Stimulated activated CD4-positive, alpha-beta T cell treated with anti-CD3 and anti-CD28 coated beads, Interleukin-2, amount 100 ng/mL, for 48 hours (primary cell): ENCODE results near the gene PLAAT3.
"Not testable (repeated sequence)": the region's sequence is repeated elsewhere in the genome, so short reads cannot be mapped to it uniquely, and the experiment has no call there.

Experiments used
- DNase-seq, 2 donors: peaks; one replicate each; pipeline ENCODE4 v3.0.0-alpha.2; 2020

The PLAAT3 gene

GRCh38 chr11:63564784-63565350 lies 49.4 kb downstream of the PLAAT3 start:
- DNase-seq = no peak

DNA sequence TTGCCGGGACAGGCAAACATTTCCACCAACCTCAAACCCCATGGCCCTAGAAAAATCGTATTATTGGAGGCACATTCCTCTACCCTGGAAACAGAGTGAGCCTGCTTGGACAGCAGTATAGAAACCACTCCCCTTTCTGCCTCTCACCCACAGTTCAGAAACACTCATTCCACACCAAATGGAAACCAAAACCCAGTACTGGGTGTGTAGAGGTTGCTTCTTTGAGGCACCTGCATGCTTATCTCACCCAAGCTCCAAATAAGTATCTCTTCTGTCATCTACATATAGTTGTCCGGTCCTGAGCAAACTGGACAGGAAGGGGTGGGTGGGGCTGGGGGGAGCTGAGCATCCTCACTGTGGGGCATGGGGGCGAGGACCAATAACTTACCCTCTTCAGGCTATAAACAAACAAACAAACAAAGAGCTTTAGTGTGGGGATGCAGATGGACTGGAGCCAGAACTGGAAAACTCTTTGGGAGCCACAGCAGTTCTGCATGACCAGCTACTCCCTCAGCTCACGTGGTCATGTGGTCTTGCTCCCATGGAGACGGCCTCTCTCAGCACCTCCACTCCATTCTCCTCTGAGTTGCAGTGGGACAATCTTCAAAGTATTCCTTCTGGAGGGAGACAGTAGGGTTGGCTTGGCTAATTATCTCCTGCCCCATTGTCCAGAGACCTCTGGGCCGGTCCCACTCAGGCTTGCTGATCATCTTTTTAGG lies 50.0 kb downstream of the PLAAT3 start:
- no peak for DNase-seq

DNA sequence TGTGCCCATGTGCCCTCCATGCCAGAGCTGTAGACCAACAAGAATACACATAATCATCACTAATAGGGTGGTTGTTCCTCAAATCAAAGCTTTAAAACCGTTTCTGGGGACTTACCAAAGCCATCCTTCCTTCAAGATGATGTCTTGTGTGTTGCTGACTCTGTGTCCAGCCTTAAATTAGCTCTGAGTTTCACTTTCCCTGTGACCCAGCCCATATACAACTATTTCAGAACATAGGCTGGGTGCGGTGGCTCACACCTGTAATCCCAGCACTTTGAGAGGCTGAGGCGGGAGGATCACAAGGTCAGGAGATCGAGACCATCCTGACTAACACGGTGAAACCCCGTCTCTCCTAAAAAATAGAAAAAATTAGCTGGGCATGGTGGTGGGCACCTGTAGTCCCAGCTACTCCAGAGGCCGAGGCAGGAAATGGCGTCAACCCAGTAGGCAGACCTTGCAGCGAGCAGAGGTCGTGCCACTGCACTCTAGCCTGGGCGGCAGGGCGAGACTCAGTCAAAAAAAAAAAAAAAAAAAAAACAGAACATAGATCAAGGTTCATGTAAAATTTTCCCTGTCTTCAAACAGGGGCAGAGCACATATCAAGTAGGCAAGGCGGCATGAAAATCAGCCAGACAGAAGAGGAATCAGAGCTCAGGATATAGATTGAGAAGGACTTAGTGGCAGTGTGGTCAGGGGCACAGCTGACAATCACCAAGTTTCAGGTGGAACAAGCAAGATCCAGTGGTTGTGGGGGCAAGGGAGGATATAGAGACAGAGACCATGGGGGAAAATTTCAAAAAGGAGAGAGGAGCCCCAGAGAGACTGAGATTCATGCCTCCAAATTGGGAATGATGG lies 50.8 kb downstream of the PLAAT3 start, which contains the start of gene PLAAT2:
PLAAT2 (minus strand) TSS at position 179 of the 855 bp plus-strand sequence; CDS start at position 124, 55 bp downstream.
- DNase-seq = no peak

- no peak for DNase-seq
Observed at GRCh38 chr11:63560506-63561180, 53.6 kb downstream of the PLAAT3 start.

DNA sequence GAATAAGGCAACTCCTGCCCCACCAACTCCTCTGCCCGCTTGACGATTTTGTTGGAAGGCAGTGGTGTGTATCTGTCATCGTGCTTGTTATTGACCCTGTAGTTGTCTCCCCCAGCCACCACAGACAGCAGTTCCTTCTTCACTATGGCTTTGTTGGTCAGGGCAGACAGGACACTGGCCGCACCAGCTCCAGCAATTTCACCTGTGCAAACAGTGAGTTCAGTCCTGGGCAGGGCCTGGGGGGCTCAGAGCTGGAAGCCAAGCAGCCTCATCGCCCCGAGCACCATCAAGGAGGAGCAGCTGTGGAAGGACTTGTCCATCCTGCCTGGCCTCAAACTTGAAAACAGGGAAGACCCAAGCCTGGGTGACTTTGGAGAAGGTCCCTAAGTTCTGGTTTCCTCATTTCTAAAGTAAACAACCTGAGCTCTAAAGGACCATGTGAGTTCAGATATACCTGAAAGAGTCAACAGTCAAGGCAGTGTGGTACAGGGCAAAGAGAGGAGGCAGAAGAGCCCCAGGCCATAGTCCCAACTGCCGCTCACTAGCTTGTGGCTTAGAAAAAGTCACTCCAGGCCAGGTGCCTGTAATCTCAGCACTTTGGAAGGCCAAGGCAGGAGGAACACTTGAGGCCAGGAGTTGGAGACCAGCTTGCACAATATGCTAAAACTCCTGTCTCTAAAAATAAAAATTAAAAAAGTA lies 55.6 kb downstream of the PLAAT3 start:
- DNase-seq = no peak

- DNase-seq = no peak
Observed at GRCh38 chr11:63557570-63557969, 56.7 kb downstream of the PLAAT3 start.

- no peak for DNase-seq
Observed at GRCh38 chr11:63556404-63557013, 57.7 kb downstream of the PLAAT3 start.

GRCh38 chr11:63554877-63555223 lies 59.4 kb downstream of the PLAAT3 start:
- no peak for DNase-seq

GRCh38 chr11:63553759-63554158 lies 60.5 kb downstream of the PLAAT3 start:
- DNase-seq = no peak

GRCh38 chr11:63552921-63553320 lies 61.3 kb downstream of the PLAAT3 start:
- DNase-seq = no peak

DNA sequence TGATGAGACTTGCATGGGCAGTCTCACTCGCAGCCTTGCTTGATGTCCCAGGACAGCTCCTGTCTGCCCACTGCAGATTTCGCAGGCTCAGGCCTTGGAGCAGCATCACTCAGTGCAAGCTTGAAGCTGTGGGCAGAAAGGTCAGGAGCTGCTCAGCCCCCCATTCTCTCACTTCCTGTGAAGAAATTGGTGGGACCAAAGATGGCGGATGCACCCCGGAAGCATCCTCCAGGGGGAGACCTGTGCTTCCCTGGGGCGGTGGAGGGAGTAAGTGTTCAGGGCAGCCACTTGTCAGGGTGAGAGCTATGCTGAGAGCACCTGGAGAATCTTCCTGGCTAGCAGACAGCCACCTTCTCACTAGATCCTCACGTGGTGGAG lies 62.4 kb downstream of the PLAAT3 start:
- DNase-seq = no peak

- DNase-seq = no peak
Observed at GRCh38 chr11:63551091-63551888, 62.9 kb downstream of the PLAAT3 start.

GRCh38 chr11:63550156-63550700 lies 64.0 kb downstream of the PLAAT3 start:
- DNase-seq = not testable (repeated sequence)

- DNase-seq = no peak
Observed at GRCh38 chr11:63549411-63549810, 64.8 kb downstream of the PLAAT3 start.

DNA sequence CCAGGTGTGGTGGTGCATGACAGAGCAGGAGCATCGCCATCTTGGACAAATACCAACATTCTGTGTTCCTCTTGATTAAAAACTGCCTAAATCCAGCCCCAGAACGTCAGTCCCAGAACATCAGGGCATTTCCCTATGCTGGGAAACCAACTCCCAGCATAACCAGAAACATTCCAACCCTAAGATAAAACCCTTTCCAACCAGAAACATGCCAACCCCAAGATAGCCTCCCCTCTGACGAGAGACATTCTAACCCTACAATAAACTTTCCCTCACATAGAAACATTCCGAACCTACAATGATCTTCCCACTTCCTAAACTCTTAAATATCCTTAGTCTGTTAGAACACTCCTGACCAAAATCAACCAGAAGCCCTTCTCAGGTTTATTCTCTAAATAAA lies 66.1 kb downstream of the PLAAT3 start:
- DNase-seq = no peak

GRCh38 chr11:63547061-63547460 lies 67.2 kb downstream of the PLAAT3 start:
- no peak for DNase-seq

- DNase-seq = no peak
Observed at GRCh38 chr11:63543711-63544110, 70.5 kb downstream of the PLAAT3 start.

DNA sequence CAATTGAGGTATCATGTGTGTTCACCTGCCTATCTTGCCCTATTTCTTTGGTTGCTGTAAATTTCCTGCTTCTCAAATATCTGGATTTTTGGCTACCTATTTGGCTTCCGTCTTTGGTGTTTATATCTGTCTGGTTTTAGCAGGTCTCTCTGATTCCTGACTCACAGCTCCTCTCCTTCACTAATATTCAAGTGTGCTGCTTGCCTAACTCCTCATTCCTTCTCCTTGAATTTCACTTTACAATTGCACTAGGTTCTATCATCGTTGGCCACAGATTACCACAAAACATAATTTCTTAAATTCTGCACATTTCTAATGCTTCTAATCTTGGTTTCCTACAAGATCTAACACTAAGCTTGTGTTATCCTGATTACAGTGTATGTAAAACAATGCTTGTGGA lies 71.7 kb downstream of the PLAAT3 start:
- DNase-seq = not testable (repeated sequence)

- DNase-seq = no peak
Observed at GRCh38 chr11:63537293-63538101, 76.7 kb downstream of the PLAAT3 start.

- DNase-seq = peak in 1 of 2 donors; percentile 25
Observed at GRCh38 chr11:63536669-63537292, 77.5 kb downstream of the PLAAT3 start, which contains the start of gene PLAAT4. TSS of gene PLAAT4 (plus strand) at chr11:63536808. CDS start at chr11:63536869, 61 bp downstream.
